Right kidney (tissue), 1 donor: Measurements from ENCODE around the gene LAPTM4A.
A peak's percentile ranks its signal among the peaks of the same experiment; 100 is the strongest.

Experiments used
- DNase-seq: peaks from one replicate; pipeline ENCODE4 v3.0.0-alpha.2; 2016

Gene LAPTM4A

DNA sequence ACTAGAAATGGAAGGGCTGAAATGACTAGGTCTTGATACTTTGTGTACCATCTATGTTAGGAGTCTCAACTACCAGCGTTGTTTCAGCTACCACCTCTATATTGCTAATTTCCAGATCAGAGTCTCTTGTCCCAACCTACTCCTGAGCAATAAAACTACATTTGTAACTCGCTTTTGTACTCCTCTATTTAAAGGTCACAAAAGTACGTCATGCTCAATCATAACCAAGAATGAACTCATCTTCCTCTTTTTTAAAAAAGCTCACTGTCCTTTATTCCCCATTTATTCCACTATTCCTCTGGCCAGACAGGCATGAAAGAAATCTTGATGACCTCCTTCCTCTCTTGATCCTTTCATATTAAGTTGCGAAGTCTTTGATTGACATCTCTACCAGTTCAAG lies 27.7 kb downstream of the LAPTM4A start:
- DNase-seq = no peak

DNA sequence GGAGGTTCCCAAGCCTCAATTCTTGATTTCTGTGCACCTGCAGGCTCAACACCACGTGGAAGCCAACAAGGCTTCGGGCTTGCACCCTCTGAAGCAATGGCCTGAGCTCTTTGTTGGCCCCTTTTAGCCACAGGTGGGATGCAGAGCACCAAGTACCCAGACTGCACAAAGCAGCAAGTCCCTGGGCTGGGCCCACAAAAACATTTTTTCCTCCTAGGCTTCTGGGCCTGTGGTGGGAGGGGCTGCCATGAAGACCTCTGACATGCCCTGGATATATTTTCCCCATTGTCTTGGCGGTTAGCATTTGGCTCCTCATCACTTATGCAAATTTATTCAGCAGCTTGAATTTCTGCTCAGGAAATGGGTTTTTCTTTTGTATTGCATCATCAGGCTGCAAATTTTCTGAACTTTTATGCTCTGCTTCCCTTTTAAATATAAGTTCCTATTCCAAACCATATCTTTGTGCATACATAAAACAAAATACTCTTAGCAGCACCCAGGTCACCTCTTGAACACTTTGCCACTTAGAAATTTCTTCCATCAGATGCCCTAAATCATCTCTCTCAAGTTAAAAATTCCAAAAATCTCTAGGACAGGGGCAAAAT lies 29.9 kb downstream of the LAPTM4A start:
- DNase-seq = no peak

DNA sequence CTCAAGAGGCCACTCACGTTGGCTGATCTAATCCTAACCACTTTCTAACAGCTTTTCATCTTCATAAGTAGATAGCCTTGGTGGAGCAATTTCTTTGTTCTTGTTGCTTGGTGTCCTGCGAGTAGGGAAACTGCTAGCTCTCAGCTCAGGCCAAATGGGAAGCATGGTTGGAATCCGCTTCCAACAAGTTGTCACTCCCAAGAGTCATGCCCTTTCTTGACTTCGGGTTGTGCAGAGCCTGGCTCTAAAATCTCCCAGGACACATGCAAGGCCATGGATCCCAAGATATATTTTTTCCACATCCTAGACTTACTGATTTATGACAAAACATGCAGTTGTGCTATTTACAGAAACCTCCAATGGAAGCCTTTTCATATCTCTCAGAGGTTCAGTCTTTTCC lies 31.7 kb downstream of the LAPTM4A start:
- no peak for DNase-seq

DNA sequence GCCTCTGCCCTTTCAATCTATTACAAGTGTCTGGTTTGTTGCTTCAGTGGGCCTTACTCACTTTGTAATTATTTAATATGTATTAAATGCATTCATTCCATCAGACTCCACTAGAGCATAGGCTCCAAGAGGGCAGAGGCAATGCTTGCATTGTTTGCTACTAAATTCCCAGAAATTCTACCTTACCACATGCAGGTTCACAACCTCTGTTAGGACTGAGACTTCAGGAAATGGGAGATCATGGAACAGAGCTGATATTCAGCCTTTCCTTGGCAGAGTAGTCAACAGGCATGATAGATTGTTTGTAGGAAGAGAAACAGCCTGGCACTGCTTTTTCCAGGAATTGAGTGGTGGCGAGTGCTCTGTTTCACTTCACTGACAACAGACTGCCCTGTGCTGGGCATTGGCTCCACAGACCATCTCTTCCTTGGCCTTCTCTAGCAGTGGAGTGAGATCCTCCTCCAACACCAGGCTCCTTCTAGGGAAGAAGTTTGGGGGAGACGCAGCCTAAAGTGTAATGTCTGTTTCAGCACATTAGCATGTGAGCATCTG lies 32.8 kb downstream of the LAPTM4A start:
- DNase-seq = no peak

DNA sequence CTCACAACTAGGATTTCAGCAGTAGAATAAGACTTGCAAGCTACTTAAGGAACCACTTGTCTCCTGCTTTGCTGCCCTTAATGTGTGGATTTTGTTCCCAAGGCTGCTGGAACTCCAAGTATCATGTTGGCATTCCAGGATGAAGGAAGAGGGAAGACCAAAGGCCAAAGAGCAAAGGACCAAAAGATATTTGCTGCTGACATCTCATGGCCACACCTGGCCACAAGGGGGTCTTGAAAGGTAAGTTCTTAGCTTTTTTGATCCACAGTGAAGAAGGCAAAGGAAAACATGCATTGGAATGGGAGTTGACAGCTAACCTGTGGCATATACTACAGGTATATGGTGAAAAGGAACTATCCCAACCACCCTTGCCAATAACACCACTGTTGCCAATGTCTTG lies 35.1 kb downstream of the LAPTM4A start:
- DNase-seq = no peak

DNA sequence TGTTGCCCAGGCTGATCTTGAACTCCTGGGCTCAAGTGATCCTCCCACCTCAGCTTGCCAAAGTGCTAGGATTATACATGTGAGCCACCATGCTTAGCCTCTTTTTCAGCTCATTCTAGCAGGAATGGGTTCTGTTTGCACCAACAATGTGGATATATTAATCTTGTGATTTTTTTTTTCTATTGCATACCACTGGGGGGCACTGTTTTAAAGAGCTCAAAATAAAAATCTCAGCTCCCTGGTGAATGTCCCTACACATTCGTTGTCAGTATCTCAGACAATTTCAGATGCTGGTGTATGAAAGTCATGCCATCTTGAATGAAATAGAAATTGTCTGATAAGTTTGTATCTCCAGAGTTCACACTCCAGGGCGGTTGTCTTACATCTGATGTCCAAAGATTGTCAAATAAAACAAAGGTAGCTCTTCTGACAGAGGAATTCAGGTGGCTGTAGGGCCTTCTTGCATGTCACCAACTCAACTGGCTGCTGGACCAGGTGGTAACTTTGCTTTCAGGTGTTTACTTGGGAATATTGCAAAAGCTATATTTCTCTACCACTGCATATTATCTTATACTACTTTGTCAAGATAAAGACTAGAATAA lies 35.8 kb downstream of the LAPTM4A start:
- DNase-seq = peak; percentile 33

DNA sequence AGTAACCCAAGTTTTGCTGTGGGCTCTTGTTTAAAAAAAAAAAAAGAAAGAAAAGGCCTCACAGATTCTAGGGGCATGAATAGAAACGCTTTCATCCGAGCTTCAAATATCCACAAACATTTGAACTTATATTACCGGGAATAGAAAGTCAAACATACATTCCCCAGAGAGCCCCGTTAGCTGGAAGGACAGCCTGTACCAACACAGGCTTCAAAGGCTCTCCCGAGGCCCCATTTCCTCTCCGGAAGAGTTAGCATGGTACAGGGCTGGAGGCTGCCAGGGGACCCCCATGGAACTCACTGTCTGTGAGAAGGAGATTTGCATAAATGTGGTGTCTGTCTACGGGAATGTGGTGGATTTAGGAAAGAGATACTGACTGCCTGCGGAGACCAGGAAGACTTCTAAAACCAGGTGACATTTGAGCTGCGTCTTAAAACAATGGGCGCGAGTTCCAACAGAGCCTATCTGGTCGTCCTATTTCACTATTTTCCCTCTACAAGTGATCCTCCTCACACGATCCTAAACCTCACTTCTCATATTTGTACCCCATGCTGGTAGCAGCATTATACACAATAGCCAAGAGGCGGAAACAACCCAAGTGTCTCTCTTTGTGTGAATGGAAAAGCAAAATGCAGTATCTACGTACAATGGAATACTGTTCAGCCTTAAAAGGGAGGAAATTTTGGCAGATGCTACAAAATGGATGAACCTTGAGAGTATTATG lies 38.1 kb downstream of the LAPTM4A start:
- peak; percentile 35 for DNase-seq

DNA sequence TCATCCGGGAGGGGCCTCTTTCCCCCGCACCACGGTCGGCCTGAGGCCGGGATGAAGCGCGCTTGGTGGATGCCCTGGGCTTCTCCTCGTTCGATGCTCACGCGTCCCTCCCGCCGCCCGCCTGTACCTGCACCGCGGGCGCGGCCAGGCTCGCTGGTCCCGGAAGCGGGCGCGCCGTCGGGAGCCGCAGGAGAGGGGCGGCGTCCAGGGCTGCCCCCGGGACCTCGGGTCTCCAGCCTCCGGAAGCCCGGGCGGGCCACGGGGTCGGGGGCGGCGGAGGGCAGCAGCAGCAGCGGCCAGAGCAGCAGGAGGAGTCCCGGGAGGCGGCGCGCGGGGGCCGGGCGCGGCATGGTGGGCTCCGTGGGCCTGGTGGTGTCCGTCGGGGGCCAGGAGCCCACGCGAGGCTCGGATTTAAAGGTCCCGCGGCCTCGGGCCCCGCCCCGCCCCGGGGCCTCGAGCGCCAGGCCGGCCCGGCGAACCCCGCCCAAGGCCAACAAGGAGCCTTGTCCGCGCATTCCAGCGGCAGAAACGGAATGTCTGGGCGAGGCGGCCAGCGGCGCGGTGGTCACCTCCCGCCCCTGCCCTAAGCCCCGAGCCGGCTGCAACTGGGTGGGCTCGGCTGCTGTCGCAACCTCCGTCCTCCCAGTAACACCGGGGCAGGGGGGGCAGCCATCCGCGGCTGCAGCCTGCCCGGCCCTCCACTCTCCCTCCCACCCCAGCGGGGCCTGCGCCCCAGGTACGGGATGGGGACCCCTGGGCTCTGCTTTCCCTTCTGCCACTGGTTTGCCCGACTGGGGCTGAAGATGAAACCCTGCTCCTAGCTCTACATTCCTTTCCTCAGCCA lies 38.9 kb downstream of the LAPTM4A start, which contains the start of gene MATN3:
TSS of gene MATN3 (minus strand) at position 387 of the 844 bp plus-strand sequence. CDS start at position 350, 37 bp downstream.
- DNase-seq = peak; percentile 64

DNA sequence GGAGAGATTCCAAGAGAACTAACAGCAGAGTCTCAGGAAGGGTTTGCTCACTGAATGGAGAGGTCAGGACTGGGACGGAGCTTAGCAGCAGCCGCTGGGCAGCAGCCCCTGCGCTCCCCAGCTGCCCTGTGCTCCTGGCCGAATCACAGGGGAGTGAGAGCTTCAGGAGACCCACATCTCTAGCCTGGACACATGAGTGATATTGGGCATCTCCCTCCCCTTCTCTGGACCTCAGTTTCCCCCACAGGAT lies 39.5 kb downstream of the LAPTM4A start:
- no peak for DNase-seq

DNA sequence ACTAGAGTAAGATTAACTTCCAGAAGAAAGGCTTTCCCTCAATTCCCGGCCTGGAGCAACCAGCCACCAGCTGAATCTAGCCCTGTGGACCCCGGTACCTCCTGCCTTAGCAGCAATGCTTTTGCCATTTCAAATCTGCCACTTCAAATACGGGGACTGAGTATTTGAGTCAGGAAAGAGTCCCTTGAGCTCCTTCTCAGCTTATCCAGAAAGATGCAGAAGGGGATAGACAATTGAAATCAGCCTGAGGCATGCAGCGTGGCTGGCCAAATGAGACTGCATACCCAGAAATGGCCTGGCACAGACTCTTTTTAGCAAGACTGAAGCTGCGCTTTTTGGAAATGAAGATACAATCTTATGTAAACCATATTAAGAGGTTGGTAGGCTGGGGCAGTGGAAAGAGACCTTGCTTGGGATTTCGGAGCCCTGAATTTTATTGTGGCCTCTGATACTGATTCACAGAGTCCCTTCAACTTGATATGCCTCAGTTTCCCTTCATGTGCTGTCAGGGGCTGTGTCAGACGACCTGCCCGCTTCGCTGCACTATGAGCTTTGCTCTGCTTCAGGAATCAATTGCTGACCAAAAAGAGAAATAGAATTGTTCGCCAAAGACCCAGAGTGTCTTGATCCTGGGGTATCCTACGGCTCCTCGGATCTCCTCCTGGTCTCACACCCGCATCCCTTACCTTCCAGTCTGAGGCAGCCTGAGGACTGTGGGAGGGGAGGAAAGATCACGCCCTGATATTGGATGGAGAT lies 40.0 kb downstream of the LAPTM4A start:
- no peak for DNase-seq

DNA sequence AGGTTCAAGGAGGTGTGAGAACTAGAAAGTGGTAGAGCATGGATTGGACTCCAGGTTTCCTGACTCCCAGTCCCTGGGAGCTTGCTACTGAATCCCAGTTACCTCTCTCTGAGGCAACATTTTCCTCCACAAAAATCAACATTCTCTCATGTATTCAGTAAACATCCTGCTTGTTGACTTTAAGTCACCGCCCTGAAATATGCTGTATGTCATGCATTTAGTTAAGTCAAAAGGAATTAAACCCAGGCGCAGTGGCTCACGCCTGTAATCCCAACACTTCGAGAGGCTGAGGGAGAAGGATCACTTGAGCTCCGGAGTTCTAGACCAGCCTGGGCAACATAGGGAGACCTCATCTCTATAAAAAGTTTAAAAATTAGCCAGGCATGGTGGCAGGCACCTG lies 42.7 kb downstream of the LAPTM4A start:
- DNase-seq = no peak

DNA sequence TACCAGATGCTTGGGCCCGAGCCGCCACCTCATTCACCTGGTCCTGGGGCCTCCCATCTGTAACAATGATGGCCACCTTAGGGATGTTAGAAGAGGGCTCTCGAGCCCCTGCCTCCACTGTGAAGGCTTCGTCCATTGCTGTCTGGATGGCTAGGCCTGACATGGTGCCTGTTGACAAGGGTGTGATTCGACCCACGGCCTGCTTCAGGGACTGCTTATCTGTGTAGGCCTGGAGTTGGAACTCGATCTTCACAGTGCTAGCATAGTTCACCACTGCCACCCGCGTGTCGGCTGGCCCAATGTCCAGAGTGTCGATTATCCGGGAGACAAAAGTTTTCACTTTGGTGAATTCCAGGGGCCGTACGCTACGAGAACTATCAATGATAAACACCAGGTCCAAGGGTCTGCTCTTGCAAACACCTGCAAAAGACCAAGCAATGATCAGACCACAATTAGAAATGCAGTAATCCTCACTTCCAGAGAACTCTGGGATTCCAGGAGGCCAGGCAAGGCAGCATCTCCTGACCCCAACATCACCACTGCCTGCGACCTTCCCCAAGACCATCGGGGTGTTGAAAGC lies 45.4 kb downstream of the LAPTM4A start:
- DNase-seq = no peak

DNA sequence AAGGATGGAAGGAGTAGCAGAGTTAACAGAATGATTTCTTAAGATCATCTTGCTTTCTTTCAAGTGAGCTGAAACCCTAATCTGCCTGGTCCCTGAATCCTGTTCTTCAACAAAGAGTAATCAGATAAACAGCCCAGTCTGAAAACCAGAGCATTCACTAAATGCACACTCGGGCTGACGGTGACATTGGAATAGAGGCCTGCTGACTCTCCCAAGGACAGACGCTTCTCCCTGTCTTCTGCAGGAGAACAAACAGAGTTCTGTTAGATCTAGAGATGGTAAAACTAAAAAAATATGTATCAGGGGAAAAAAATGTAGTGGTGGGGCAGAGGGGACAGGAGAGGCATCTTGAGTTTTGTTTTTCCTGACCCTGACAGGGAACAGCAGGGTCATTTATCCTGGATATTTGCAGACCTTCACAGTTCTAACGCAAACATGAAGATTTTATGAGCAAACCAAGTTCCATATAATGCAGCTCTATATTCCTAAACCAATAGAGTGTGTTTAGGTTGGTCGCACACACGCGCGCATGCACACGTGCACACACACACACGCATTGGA lies 46.3 kb downstream of the LAPTM4A start:
- DNase-seq = no peak

DNA sequence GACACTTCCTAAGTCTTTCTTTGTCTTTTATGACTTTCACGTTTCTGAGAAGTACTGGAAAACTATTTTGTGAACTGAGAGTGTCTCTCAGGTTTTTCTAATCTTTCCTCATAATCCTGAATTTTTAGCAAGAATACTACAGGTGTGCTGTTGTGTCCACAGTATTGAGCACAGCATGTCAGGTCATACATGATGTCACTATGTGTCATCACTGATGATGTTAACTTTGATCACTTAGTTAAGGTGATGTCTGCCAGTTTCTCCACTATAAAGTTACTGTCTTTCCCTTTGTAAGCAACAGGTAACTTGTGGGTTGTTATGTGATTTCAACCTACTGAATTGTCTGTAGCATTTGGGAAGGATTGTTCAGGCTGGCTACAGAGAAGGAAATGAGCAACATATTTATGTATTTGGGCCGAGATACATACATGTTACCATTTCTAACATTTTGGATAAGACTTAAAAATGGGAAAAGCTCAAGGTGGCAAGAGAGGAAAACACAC lies 50.0 kb downstream of the LAPTM4A start:
- DNase-seq = no peak

DNA sequence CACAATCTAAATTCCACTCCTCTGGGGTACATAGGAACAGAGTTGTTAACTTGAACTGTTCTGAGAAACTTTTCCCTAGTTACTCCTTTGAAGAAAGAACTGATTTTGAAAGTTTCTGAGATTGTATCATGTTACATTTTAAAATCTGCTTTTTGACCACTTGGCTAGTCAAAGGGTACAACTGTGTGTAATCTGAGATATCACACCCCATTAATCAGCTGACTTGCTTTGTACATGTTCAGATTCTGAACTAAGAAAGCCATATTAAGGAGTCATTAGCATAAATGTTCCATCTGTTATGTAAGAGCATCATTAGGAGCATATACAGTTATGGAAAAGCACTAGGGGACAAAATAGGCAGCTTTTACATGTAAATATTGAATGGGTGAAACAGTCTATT lies 57.7 kb downstream of the LAPTM4A start:
- no peak for DNase-seq

DNA sequence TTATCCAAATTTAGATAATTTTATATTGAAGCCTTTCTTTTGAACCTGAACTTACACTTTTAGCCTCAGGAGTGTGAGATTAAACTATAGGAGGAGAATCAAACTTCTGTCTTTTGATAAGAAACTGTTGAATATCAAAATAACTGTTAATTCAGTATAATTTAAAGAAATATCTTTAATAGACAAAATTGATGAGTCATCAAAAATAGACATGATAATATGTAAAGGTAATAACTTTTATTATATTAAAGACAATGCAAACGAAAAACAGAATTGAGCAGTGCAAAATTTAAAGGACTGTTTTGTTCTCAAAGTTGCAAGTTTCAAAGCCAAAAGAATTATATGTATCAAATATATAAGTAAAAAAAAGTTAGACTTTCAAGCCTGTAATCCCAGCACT lies 59.5 kb downstream of the LAPTM4A start:
- DNase-seq = no peak

DNA sequence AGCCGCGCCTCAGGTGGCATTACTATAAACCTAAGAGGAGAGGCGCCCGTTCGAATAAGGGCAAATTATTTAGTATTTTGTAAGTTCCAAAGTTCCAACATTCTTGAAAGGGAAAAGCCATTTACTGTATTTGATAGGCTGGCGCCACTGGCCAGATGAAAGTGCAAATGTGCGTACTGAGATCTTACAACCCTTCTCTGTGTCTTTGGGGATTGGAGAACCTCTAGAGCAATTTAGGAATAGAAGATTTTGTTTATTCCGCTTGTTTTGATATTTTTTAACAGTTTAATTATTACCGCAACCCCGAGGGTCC lies 61.1 kb downstream of the LAPTM4A start:
- no peak for DNase-seq

DNA sequence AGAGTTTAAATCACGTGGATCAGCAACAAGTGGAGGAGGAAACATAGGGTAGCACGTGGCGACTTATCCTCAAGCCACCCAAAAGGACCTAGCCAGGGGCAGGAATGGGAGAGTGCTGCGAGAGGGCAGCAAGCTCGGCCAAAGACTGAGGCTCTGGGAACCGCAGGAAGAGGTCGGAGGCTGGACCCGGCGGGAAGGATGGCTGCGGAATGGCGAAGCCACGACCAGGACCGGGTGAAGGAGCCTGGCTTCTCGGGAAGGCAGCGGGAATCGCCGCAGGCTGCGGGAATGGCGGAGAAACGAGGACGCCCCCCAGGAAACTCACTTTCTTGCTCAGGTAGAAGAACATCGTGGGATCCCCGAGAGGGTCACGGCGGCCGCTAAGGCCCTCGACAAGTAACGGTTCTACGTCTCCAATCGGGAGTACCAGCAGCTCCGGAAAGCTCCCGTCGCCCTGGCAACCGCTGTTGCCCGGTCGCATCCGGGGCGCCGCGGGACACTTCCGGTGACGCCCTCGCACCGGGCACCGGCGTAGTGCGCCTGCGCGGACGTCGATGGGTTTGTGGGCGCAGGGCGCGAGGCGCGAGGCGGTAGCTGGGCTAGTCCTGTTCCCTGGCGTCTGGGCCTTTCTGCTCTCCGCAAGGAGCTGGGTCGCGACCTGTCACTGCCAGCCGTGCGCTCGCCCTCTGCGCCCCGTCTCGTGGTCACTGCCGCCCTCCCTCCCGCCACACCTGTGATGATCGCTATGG lies 61.6 kb downstream of the LAPTM4A start, which contains the start of gene WDR35:
TSS of gene WDR35 (minus strand) at position 439 of the 749 bp plus-strand sequence. CDS start at position 349, 90 bp downstream.
- DNase-seq = peak; percentile 90

DNA sequence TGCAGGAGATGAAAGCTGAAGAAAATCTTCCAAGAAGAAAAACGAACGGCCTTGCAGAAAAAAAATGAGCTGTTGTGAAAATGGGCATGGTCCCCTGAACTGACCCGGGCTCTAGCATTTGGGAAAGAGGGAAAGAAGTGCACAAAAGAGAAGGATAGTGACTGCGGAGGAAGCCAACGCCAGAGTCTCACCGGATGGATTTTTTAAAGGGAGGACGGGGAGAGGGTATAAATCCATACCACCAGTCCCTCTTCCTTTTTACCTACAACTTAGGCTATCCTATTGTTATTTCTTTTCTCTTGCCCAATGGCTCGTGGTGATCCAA lies 62.1 kb downstream of the LAPTM4A start:
- peak; percentile 34 for DNase-seq

DNA sequence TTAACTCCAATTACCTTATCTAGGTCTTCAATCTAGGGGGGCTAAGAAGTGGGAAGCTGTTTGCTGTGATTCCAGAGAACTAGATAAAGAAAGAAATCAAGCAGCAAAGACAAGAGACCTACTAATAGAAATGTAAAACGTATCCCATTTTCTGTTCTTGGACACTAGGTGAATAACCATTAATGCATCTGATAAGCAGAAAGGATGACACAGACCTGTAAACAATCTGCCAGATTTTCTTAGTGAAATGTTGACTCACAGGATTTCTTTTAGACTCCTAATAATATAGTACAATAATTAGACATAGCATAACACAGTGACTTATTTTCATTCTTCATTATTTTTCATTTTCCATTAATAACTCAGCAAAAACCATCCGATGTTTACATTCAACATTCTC lies 62.8 kb downstream of the LAPTM4A start:
- DNase-seq = no peak

DNA sequence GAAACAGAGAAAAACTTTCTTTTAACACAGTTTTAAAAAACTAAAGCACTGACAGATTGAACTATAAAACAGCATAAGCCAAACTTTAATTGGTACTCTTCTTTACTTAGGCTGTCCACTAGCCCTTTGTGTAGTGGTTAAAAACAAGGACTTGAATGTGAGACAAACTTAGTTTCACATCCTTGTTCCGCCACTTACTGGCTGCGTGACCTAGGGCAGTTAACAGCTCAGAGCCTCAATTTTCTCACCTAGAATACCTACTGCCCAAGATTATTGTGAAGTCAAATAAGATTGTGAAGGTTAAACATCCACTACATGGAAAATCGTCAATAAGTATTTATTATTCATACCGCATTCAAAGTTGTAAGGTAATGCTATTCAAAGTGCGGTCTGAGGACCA lies 63.5 kb downstream of the LAPTM4A start:
- no peak for DNase-seq
